ENCODE data around the gene SRGAP3. TPM values are rescaled to one million over a fixed set of nuclear protein-coding genes. Genes with fewer than 3 reads are reported as not detected.

SRGAP3 gene
- total RNA-seq, 1 donor from 2014 or later, result 10.3 TPM

DNA sequence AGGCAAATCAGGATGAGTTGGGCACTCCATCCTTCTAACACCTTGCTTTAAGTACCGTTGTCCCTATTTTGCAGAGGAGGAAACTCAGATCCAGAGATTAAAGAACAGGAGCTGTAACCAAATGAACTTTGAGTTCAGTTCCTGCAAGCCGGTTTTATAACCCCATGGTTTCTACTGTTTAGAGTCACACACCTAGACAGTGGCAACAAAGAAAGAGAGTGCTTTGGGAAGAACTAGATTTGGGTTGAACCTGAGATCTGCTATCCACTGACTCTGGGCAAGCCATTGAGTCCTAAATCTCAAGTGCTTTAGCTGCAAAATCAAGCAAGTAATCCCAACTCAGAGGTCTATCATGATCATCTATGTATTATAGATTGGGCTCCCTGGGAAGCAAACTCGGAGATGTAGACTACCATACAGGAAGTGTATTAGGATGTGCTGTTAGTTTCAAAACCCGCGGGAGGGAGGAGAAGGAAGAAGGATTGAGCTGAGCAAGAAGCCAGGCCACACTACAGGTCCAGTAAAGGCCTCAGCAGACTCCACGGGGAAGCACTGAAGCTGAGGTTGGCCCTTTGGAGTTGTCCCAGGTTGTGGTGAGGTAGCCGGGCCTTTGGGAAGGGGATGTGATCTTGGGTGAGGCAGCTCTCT is 42.2 kb downstream of the SRGAP3 start:
- TF ChIP-seq, protein P1, sequence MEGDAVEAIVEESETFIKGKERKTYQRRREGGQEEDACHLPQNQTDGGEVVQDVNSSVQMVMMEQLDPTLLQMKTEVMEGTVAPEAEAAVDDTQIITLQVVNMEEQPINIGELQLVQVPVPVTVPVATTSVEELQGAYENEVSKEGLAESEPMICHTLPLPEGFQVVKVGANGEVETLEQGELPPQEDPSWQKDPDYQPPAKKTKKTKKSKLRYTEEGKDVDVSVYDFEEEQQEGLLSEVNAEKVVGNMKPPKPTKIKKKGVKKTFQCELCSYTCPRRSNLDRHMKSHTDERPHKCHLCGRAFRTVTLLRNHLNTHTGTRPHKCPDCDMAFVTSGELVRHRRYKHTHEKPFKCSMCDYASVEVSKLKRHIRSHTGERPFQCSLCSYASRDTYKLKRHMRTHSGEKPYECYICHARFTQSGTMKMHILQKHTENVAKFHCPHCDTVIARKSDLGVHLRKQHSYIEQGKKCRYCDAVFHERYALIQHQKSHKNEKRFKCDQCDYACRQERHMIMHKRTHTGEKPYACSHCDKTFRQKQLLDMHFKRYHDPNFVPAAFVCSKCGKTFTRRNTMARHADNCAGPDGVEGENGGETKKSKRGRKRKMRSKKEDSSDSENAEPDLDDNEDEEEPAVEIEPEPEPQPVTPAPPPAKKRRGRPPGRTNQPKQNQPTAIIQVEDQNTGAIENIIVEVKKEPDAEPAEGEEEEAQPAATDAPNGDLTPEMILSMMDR (IDR thresholded peaks at IDR 0.05; ENCODE audit: borderline replicate concordance), result no peak
- intact Hi-C loops (cut with micrococcal nuclease), result no loop called here
- Histone ChIP-seq H3K27ac (replicated peaks) (no peak overlapping the region), H3K9me3 (replicated peaks) (no peaks in the 10 kb centered on the region), H3K4me3 (no peak overlapping the region), H3K36me3 (no peaks in the 10 kb centered on the region), H3K27me3 (ENCODE audit: low read depth) (no peaks in the 10 kb centered on the region), H3K4me1 (peaks cover 3% of the 10 kb centered on the region)
- DNase-seq, result no peak

DNA sequence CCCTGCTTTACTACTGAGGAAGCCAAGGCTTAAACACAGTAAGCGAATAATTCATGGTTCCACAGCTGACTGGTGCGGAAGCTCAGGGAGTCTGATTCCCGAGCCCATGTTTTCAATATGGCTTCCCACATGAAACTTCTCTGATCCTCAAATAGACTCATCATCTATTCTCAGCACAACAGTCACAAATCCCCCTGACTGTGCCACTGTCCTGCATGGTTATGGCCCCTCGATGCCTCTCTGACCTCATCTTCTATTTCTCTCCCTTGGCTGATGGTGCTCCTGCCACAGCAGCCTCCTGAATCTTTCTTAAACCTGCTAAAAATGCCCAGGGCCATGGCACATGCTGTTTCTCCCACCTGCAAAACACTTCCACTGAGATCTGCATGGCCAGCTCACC is 43.2 kb downstream of the SRGAP3 start:
- H3K9me3 ChIP-seq (replicated peaks), result no peaks in the 10 kb centered on the region
- no peaks in the 10 kb centered on the region for H3K27me3 ChIP-seq (ENCODE audit: low read depth)
- TF ChIP-seq, protein P1 (IDR thresholded peaks at IDR 0.05; ENCODE audit: borderline replicate concordance), result no peak
- H3K36me3 ChIP-seq, result no peaks in the 10 kb centered on the region
- no peak for DNase-seq
- no peak overlapping the region for H3K27ac ChIP-seq (replicated peaks)
- H3K4me1 ChIP-seq, result peaks cover 3% of the 10 kb centered on the region
- intact Hi-C loops (cut with micrococcal nuclease), result no loop called here
- no peak overlapping the region for H3K4me3 ChIP-seq

- no peaks in the 10 kb centered on the region for H3K27me3 ChIP-seq (ENCODE audit: low read depth)
- peaks cover 3% of the 10 kb centered on the region for H3K4me1 ChIP-seq
- no peak for DNase-seq
- no peaks in the 10 kb centered on the region for H3K9me3 ChIP-seq (replicated peaks)
- intact Hi-C loops (cut with micrococcal nuclease), result no loop called here
- TF ChIP-seq, protein P1 (IDR thresholded peaks at IDR 0.05; ENCODE audit: borderline replicate concordance), result no peak
- H3K27ac ChIP-seq (replicated peaks), result no peak overlapping the region
- no peak overlapping the region for H3K4me3 ChIP-seq
- no peaks in the 10 kb centered on the region for H3K36me3 ChIP-seq
These were observed 43.9 kb downstream of the SRGAP3 start for GRCh38 chr3:9205345-9206143.

- Histone ChIP-seq H3K27me3 (ENCODE audit: low read depth) (no peaks in the 10 kb centered on the region), H3K9me3 (replicated peaks) (no peaks in the 10 kb centered on the region), H3K4me1 (no peaks in the 10 kb centered on the region), H3K4me3 (no peak overlapping the region), H3K27ac (replicated peaks) (no peak overlapping the region), H3K36me3 (no peaks in the 10 kb centered on the region)
- no peak for DNase-seq
- TF ChIP-seq, protein P1 (IDR thresholded peaks at IDR 0.05; ENCODE audit: borderline replicate concordance), result no peak
- intact Hi-C loops (cut with micrococcal nuclease), result no loop called here
These were observed 45.0 kb downstream of the SRGAP3 start for GRCh38 chr3:9204253-9204992.

GRCh38 chr3:9203317-9203716 is 46.1 kb downstream of the SRGAP3 start:
- intact Hi-C loops (cut with micrococcal nuclease), result no loop called here

More at GRCh38 chr3:9203317-9203716, 46.1 kb downstream of the SRGAP3 start:
- H3K9me3 ChIP-seq (replicated peaks), result no peaks in the 10 kb centered on the region
- H3K4me3 ChIP-seq, result no peak overlapping the region
- H3K36me3 ChIP-seq, result no peaks in the 10 kb centered on the region
- no peak overlapping the region for H3K27ac ChIP-seq (replicated peaks)
- DNase-seq, result no peak
- no peaks in the 10 kb centered on the region for H3K27me3 ChIP-seq (ENCODE audit: low read depth)
- TF ChIP-seq, protein P1 (IDR thresholded peaks at IDR 0.05; ENCODE audit: borderline replicate concordance), result no peak
- H3K4me1 ChIP-seq, result peaks cover 4% of the 10 kb centered on the region

Measured in left ventricle myocardium inferior (tissue), 1 donor.